GM12892 (cell line): ENCODE data around the gene JAK1.

Source experiments
- DNase-seq: peaks from one replicate; pipeline ENCODE4 v3.0.0; 2011; ENCODE audit not compliant: insufficient read length
- FAIRE-seq: peaks from 2 replicates; lab custom pipeline; 2011; peaks lifted over from hg19 to GRCh38; lab: Jason Lieb, UNC
- POLR2A ChIP-seq: IDR thresholded peaks from 2 replicates; pipeline ENCODE4 v1.6.1; 2011; ENCODE audit warnings: low read depth, low read length, control low read depth
- POLR2AphosphoS5 ChIP-seq: IDR thresholded peaks from 2 replicates; pipeline ENCODE4 v1.6.1; 2011; ENCODE audit warnings: low read depth, low read length, control low read depth
- TAF1 ChIP-seq: IDR thresholded peaks from 2 replicates; pipeline ENCODE4 v1.6.1; 2011; ENCODE audit warnings: low read depth, mild to moderate bottlenecking, control low read depth, low read length, borderline replicate concordance

JAK1 gene

GRCh38 chr1:64975127-64975526 is 8.8 kb upstream of the JAK1 start:
- no peak for FAIRE-seq
- TF ChIP-seq TAF1 (no peak), POLR2A (no peak), POLR2AphosphoS5 (no peak)
- DNase-seq: no peak

- no peak for TF ChIP-seq POLR2A
- TF ChIP-seq TAF1: no peak
- no peak for TF ChIP-seq POLR2AphosphoS5
- no peak for DNase-seq
- FAIRE-seq: no peak
Measured at GRCh38 chr1:64974288-64974825, 8.0 kb upstream of the JAK1 start.

- FAIRE-seq (no peak), DNase-seq (no peak)
- TF ChIP-seq POLR2AphosphoS5 (no peak), TAF1 (no peak), POLR2A (no peak)
Measured at GRCh38 chr1:64973061-64973647, 6.8 kb upstream of the JAK1 start.

- DNase-seq: no peak
- no peak for TF ChIP-seq POLR2AphosphoS5
- no peak for FAIRE-seq
Measured at GRCh38 chr1:64969305-64970046, 3.1 kb upstream of the JAK1 start.

DNA sequence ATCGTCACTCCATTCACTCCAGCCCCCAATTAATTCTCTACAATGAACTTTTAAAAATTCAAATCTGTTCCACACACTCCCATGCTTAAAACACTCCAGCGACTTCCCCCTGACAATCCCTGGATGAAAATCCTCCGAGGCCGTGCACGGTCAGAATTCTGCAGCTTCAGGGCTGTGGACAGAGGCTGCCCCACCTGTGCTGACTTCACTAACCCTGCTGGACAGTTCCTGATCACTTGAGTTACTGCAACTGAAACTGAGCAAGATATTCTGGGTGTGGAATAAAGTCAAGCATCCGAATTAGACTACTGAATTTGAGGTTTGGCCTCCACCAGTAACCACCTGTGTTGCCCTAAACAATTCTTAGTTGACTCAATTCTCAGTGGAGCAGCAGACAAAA is 1.0 kb upstream of the JAK1 start:
- FAIRE-seq (no peak), DNase-seq (no peak)
- no peak for TF ChIP-seq TAF1
- TF ChIP-seq POLR2AphosphoS5: no peak
- no peak for TF ChIP-seq POLR2A

- DNase-seq (no peak), FAIRE-seq (no peak)
- TF ChIP-seq TAF1 (no peak), POLR2AphosphoS5 (no peak), POLR2A (no peak)
Measured at GRCh38 chr1:64965366-64966157, 787 bp downstream of the JAK1 start.

GRCh38 chr1:64963466-64963865 is 2.9 kb downstream of the JAK1 start:
- no peak for TF ChIP-seq POLR2AphosphoS5
- no peak for TF ChIP-seq TAF1
- TF ChIP-seq POLR2A: no peak
- FAIRE-seq (peak; percentile 5), DNase-seq (no peak)

- FAIRE-seq (peak; percentile 89), DNase-seq (no peak)
- TF ChIP-seq POLR2AphosphoS5: no peak
- no peak for TF ChIP-seq TAF1
- TF ChIP-seq POLR2A: no peak
Measured at GRCh38 chr1:64962441-64962840, 3.9 kb downstream of the JAK1 start.

DNA sequence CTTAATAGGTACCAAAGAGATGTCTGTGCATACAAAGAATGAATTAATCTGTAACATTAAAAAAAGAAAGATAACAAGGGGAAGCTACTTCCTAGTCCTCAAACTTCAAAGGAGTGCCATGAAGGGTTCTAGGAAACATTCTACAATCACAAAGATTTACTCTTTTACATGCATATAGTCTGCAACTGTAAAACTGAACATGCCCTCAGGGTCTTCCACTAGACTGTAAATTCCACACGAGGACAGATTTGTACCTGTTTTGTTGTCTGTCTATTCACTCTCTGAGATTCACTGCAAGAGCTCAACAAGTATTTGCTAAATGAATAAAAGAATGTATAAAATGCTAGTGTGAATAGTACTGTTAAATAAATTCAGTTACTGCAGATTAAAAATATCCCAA is 4.4 kb downstream of the JAK1 start:
- no peak for TF ChIP-seq POLR2A
- TF ChIP-seq TAF1: no peak
- TF ChIP-seq POLR2AphosphoS5: no peak
- DNase-seq (no peak), FAIRE-seq (no peak)

GRCh38 chr1:64960731-64961130 is 5.6 kb downstream of the JAK1 start:
- TF ChIP-seq POLR2A: no peak
- TF ChIP-seq POLR2AphosphoS5: no peak
- no peak for TF ChIP-seq TAF1
- DNase-seq (no peak), FAIRE-seq (peak; percentile 88)

DNA sequence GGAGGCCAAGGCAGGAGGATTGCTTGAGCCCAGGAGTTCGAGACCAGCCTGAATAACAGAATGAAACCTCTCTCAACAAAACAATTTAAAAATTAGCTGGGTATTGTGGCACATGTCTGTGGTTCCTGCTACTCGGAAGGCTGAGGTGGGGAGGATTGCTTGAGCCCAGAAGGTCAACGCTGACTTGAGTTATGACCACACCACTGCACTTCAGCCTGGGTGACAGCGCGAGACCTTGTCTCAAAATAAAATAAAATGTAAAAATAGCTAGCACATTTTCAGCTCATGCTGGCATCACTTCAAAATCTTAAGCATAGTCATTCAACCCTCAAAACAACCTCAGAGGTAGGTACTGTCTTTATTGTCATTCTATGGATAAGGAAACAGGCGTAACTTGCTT is 6.4 kb downstream of the JAK1 start:
- FAIRE-seq: no peak

More for the DNA sequence above, 6.4 kb downstream of the JAK1 start:
- no peak for DNase-seq
- no peak for TF ChIP-seq POLR2A
- TF ChIP-seq POLR2AphosphoS5: no peak
- TF ChIP-seq TAF1: no peak
